Heart left ventricle (tissue), 13 donors: ENCODE results near the gene RAG2.

Experiments
- POLR2A ChIP-seq, 2 donors: fragments of 450-650 bp; IDR thresholded peaks; one replicate each; pipeline ENCODE4 v1.6.1; 2017; ENCODE audit warnings: antibody characterized with exemption in 2 of 2, mild to moderate bottlenecking in 2 of 2, moderate library complexity in 2 of 2
- TF ChIP-seq, protein P1 (sequence below), 12 donors: fragments of 200-600 bp; sonication (generic) in 4 of 12; IDR thresholded peaks; one replicate each; pipeline versions ENCODE4 v1.5.0 to v1.8.0; 2018 to 2022; ENCODE audit warnings: antibody characterized with exemption in 12 of 12, mild to moderate bottlenecking in 5 of 12
- donor health status: ischemic (EF 13 %, LVEDD 7.1; RV severe dilation, severe dysfunction).
- donor health status: DM: no; HTN: yes; CAD: no.
- donor health status: DM: no; HTN: no; CAD: no.
- donor health status: ischemic (EF 25% LVEDD 6.9; RV normal size, moderate dysfunction).
- donor health status: ischemic (EF 25% LVEDD 5.7; RV mildly dilated, moderate dysfunction).
- donor health status: ischemic (EF 35%, LVEDD 5.7; RV mildly dilated, moderate dysfunction).
- donor health status: nonischemic (EF 11% LVEDD 7.7; RV severe dilation, severe dysfunction).
- donor health status: DM: yes; HTN: yes; CAD: no.
- donor health status: PGD.
- donor health status: ischemic (EF 29% LVEDD 5.4; RV normal size, mild dysfunction).
- donor health status: nonischemic (EF 23%, LVEDD 6.1; RV moderate dilation, normal function).

DNA sequence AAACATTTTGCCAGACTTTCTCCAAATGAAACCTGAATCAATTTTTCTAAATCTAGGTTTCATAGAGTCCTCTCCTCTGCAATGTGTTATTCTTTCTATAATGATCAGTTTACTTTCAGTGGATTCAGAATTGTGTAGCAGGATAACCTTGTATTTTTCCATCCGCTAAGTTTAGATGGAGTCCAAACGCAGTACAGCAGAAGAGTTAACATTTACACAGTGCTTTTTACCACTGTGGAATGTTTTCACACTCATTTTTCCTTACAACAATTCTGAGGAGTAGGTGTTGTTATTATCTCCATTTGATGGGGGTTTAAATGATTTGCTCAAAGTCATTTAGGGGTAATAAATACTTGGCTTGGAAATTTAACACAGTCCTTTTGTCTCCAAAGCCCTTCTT is 20.7 kb downstream of the RAG2 start:
- TF ChIP-seq, protein P1, sequence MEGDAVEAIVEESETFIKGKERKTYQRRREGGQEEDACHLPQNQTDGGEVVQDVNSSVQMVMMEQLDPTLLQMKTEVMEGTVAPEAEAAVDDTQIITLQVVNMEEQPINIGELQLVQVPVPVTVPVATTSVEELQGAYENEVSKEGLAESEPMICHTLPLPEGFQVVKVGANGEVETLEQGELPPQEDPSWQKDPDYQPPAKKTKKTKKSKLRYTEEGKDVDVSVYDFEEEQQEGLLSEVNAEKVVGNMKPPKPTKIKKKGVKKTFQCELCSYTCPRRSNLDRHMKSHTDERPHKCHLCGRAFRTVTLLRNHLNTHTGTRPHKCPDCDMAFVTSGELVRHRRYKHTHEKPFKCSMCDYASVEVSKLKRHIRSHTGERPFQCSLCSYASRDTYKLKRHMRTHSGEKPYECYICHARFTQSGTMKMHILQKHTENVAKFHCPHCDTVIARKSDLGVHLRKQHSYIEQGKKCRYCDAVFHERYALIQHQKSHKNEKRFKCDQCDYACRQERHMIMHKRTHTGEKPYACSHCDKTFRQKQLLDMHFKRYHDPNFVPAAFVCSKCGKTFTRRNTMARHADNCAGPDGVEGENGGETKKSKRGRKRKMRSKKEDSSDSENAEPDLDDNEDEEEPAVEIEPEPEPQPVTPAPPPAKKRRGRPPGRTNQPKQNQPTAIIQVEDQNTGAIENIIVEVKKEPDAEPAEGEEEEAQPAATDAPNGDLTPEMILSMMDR (IDR thresholded peaks at IDR 0.05) = no peak
- no peak for TF ChIP-seq POLR2A (IDR thresholded peaks at IDR 0.05)
